A172 (cell line): ENCODE measurements around the gene MDM2. TPM values are rescaled to one million over a fixed set of nuclear protein-coding genes. Genes with fewer than 3 reads are reported as not detected.
"Not testable (repeated sequence)": the region's sequence is repeated elsewhere in the genome, so short reads cannot be mapped to it uniquely, and the experiment has no call there.

Source experiments
- DNase-seq: peaks from one replicate; pipeline ENCODE4 v3.0.0-alpha.2; 2015; ENCODE audit warnings: low spot score
- total RNA-seq: library from RNA; depleted of rRNA; stranded (reverse); fragments of >200 nt; shearing (Covaris generic); gene quantifications from 2 replicates; pipeline ENCODE4 v1.2.3, GENCODE V29; 2014

The MDM2 gene
- total RNA-seq, 1 experiment from 2014 or later = 97.5 TPM

DNA sequence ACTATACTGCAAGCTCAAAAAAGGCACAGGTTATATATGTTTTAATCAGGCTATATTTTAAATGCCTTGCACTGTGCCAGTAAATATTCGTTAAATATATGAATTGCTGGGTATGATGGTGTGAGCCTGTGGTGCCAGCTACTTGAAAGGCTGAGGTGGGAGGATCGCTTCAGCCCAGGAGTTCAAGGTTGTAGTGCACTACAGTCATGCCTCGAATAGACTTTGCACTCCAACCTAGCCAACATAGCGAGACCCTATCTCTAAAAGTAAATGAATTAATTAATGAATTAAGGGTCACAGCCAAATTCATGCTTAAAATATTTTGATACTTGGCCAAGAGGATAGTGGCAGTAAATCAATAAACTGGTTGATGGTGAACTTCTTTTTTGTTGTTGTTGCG is 22.2 kb upstream of the MDM2 start:
- no peak for DNase-seq

DNA sequence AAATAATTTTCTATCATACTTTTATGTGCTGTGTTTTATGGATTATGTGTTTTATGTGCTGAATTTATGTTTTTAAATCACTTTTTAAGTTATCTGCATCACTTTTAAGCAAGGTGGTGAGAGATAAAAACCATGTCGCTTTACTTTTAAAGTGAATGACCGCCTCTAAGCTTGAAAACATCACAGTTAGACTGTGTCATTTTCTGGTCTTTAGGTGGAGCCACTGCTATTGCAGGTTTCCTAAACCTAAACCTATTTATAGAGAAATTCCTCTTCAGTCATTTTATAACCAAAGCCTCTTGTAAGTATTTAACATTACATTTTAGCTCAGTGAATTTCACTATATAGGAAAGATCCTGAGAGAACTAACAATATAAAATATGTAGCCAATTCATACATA is 21.0 kb upstream of the MDM2 start:
- peak; percentile 19 for DNase-seq

GRCh38 chr12:68788554-68789143 is 19.3 kb upstream of the MDM2 start:
- DNase-seq = no peak

- DNase-seq = no peak
Measured at GRCh38 chr12:68789144-68789878, 18.7 kb upstream of the MDM2 start.

GRCh38 chr12:68790081-68790951 is 17.7 kb upstream of the MDM2 start:
- no peak for DNase-seq

GRCh38 chr12:68790952-68791234 is 17.1 kb upstream of the MDM2 start:
- no peak for DNase-seq

DNA sequence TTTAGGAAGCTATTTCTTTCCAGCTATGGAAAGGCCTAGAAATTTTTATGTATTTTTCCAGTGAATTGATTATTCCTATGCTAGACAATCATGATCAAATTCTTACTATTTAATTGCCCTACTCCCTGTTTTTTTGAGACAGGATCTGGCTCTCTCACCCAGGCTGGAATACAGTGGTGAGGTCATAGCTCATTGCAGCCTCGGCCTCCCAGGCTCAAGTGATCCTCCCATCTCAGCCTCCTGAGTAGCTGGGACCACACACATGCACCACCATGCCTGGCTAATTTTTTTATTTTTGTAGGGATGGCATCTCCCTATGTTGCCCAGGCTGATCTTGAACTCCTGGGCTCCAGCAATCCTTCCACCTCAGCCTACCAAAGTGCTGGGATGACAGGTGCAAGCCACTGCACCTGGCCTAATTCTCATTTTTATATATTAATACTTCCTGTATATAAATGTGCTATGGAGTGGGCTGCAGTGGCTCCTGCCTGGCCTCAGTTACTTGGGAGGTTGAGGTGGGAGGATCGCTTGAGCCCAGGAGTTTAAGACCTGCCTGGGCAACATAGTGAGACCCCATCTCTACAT is 16.0 kb upstream of the MDM2 start:
- DNase-seq = no peak

DNA sequence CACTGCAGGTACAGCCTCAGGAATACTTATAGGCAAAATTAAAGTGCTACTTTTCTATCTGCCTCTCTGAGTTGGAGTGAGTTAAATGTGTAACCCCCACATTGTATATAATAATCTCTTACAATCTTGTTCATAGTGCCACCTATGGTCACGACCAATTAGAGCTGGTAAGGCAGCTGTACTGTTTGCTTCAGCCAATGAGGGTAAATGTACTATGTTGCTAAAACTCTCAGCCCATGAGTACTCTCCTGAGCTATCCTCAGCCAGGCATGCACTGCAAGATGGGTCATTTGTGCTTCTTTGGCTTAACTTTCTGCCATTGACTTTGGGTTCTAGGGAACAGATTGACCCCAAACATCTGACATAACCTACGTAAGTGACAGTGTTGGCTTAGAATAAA is 15.0 kb upstream of the MDM2 start:
- peak; percentile 57 for DNase-seq

GRCh38 chr12:68793436-68793835 is 14.5 kb upstream of the MDM2 start:
- DNase-seq = no peak

GRCh38 chr12:68793975-68794652 is 13.9 kb upstream of the MDM2 start:
- DNase-seq = no peak

- peak; percentile 36 for DNase-seq
Measured at GRCh38 chr12:68794653-68795251, 13.2 kb upstream of the MDM2 start.

GRCh38 chr12:68796399-68796798 is 11.6 kb upstream of the MDM2 start:
- no peak for DNase-seq

GRCh38 chr12:68798882-68799234 is 9.1 kb upstream of the MDM2 start:
- no peak for DNase-seq

DNA sequence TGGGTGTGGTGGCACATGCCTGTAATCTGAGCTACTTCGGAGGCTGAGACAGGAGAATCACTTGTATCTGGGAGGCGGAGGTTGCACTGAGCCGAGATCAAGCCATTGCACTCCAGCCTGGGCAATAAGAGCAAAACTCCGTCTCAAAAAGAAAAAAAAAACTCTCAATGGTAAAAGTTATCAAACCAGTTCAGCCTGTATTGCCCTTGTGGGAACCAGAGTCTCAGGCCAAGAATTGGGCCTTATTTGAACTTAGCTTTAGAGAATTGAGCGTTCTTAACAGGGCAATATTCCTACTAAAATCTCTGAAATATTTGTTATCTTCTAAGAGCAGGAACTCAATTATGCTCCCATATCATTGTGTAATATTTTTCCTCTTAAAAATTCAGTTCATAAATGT is 7.7 kb upstream of the MDM2 start:
- DNase-seq = no peak

DNA sequence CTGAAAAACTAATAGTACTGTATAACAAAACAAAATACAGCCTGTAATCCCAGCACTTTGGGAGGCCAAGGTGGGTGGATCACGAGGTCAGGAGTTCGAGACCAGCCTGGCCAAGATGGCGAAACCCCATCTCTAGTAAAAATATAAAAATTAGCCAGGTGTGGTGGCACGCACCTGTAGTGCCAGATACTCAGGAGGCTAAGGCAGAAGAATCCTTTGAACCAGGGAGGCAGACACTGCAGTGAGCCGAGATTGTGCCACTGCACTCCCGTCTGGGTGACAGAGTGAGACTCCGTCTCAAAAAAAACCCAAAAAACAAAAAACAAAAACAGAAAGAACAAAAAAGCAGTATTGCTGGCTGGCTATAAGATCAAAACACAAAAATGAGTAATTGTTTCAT is 6.9 kb upstream of the MDM2 start:
- not testable (repeated sequence) for DNase-seq

- DNase-seq = not testable (repeated sequence)
Measured at GRCh38 chr12:68802372-68802745, 5.6 kb upstream of the MDM2 start.

DNA sequence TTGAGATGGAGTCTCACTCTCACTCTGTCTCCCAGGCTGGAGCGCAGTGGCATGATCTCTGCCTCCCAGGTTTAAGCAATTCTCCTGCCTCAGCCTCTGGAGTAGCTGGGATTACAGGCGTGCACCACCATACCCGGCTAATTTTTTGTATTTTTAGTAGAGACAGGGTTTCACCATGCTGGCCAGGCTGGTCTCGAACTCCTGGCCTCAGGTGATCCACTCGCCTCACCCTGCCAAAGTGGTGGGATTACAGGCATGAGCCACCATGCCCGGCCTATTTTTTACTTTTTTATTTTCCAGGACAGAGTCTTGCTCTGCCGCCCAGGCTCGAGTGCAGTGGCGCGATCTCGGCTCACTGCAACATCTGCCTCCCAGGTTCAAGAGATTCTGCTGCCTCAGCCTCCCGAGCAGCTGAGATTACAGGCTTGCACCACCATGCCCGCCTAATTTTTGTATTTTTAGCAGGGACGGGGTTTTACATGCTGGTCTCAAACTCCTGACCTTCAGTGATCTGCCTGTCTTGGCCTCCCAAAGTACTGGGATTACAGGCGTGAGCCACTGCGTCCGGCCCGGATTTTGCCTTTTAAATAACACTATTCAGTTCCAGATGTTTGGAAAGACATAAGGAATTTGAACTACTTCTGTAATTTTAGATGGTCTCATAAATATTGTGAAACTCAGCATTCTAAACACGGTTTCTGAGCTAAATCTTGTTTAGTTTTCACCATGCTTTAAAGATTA is 4.9 kb upstream of the MDM2 start:
- DNase-seq = not testable (repeated sequence)

GRCh38 chr12:68803948-68804656 is 3.9 kb upstream of the MDM2 start:
- no peak for DNase-seq

GRCh38 chr12:68804657-68805591 is 3.1 kb upstream of the MDM2 start:
- no peak for DNase-seq
